GM10266 (cell line): Measurements from ENCODE around the gene SPACA7.

Experiments used
- DNase-seq: peaks from one replicate; pipeline ENCODE4 v3.0.0; 2012; ENCODE audit errors: extremely low spot score
- TF ChIP-seq, protein P1 (sequence below): IDR thresholded peaks from 2 replicates; pipeline ENCODE4 v1.5.1; 2012; ENCODE audit warnings: mild to moderate bottlenecking, low read depth; ENCODE audit not compliant: control insufficient read depth, insufficient read depth; ENCODE audit errors: missing control alignments

SPACA7 gene

DNA sequence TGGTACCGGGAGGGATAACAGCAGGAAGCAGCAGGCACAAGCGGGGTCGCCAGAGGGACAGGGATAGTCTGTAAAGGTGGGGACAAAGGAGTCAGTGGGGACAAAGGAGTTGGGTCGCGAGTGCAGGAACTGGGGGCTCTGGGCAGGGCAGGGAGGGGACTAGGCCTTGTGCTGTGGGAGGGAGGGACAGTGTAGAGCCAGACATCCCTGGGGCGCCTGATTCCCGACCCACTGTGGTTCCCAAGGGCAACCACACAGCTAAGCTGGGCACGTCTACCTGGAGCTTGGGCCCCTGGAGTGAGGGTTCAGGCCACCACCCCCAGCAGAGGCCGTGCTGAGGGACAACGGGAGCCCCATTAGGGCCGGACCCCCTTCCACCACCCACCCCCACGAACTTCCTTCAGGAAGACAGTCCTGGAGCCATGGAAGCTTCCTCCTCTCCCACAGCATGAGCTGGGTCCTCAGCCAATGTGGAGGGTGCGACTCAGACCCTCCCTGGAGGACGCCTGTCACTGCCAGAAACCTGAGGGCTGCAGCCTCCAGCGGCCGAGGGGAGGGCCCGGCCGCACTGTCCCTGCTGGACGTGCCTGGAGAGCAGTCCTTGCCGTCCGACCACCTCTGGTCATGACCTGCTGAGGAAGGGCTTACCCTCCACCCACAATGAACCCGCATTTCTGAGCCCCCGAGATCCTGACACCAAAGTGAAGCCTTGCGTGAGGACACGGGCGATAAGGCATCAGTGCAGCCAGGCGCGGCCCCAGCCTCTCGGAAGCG, 77.9 kb downstream of the SPACA7 start:
- TF ChIP-seq, protein P1, sequence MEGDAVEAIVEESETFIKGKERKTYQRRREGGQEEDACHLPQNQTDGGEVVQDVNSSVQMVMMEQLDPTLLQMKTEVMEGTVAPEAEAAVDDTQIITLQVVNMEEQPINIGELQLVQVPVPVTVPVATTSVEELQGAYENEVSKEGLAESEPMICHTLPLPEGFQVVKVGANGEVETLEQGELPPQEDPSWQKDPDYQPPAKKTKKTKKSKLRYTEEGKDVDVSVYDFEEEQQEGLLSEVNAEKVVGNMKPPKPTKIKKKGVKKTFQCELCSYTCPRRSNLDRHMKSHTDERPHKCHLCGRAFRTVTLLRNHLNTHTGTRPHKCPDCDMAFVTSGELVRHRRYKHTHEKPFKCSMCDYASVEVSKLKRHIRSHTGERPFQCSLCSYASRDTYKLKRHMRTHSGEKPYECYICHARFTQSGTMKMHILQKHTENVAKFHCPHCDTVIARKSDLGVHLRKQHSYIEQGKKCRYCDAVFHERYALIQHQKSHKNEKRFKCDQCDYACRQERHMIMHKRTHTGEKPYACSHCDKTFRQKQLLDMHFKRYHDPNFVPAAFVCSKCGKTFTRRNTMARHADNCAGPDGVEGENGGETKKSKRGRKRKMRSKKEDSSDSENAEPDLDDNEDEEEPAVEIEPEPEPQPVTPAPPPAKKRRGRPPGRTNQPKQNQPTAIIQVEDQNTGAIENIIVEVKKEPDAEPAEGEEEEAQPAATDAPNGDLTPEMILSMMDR, result no peak
- no peak for DNase-seq

DNA sequence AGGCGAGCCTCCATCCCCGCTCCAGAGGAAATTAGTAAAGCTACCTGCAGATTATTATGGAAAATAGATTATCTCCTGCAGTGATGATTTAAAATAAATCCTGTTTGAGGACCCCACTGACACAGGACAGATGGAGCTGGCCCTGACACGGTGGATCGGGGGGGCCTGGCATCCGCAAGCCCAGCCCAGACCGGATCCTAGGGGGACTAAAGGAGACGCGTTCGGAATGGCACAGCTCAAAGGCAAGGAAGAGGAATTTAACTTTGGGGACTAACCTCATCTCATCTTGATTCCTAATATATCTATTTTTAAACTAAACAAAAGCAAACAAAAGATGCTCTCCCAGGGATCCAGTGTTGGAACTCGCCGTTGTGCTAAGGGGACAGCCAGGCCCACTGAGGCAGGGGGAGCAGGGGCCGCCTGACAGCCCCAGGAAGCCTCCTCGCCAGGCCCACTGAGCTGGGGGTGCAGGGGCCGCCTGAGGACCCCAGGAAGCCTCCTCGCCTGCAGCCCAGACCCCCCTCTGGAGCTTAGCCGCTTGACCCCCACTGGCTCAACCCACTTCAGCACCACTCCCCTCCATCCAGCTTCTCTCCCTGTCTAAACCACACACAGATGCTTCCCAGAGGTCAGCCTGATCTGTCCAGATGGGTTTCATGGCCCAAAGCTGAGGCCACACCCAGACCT, 78.6 kb downstream of the SPACA7 start:
- TF ChIP-seq, protein P1, result no peak
- DNase-seq, result no peak

DNA sequence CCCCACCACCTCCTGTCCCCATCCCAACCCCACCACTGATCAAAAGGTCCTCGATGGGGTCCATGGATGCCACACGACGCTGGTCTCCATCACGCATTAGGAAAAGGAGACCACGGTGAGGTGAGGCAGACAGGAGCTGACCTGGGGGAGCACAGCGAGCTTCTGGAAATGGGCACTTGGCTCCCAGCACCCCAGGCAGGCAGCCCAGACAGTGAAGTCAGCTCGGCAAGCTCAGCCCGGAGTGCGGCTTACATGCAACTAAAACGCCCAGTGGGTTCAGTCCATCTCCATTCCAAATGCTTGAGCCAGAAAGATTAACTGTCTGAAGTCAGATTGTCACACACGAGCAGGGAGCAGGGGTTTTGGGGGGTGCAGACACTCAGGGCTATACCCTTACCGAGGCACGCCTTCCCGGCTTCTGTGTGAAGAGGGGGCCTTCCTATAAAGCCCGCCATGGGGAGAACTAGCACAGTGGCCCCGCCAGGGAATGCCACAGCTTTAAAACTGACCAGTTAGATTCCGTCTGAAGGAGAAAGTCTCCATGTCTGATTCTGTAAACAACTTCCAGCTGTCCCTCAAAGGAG, 79.4 kb downstream of the SPACA7 start:
- TF ChIP-seq, protein P1, result no peak
- no peak for DNase-seq

DNA sequence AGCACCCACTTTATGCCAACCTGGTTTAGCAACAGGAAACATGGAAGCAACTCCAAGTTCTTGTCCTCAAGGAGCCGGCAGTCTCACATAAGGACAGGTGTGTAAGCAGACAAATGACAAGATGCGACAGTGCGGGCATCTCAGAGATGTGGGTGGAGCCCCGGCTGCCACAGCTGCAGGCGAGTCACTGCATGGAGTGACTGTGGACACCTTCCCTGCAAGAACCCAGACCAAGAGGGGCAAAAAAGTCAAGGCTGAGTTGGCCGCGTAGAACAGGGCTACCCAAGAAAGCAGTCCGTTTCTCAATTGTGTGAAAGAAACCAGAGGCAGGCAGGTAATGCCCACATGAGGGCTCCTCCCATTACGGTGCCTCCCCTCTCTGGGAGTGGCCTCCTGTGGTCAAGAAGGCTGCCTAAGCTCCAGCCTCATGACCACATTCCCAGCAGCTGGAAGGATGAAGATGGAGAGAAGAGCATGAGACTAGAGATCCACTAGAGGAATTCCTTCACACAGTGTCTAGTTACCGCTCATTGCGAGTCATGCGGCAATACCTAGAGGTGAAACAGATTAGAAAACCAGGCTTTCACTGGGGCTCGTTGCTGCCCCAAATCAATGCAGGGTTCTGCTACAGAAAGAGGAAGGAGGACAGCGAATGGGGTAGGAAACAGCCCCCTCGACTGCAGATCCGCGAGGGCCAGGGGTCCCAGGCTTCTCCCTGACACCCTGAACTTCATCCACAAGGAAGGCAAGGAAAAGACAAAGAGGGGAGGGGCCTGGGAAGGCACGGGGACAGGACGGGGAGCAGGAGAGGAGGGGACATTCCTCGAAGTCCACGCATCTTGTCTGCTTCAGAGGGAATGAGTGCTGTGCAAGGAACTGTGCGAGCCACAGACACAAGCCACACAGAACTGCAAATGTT, 80.2 kb downstream of the SPACA7 start:
- TF ChIP-seq, protein P1, result no peak
- DNase-seq, result no peak

DNA sequence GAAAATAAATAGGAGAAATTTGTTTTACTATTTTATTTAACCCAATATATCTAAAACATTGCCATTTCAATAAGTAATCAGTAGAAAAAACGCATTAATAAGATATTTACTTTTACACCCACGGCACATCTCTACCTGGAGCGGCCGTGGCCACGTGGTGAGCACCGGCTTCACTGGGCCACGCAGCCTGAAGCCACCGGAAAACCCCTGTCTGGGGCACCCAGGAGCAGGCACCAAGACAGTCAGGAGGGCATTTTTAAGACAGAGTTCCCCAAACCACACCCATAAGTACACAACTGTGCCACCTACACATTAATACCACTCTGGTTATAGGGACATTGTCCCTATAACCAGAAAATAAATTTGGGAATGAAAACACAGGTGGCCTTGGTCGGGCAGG, 80.9 kb downstream of the SPACA7 start:
- TF ChIP-seq, protein P1, result no peak
- DNase-seq, result no peak

DNA sequence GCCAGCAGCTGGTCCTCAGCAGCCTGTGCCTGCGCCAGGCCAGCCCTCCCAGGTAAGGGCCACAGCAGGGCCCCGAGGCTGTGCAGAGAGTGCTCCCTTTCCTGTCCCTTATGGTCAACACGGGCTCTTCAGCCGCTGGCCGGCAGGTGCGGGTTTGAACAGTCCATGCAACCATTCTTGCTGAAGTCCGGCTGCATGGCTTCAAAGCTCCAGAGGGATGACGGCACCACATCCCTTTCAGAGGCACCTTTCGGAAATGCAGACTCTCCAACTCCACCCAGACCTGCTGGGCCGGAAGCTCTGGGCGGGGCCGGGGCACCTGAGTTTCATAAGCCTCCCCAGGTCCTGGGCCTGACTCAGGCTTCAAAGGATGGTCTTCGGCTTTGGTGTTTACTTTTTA, 81.3 kb downstream of the SPACA7 start:
- TF ChIP-seq, protein P1, result no peak
- no peak for DNase-seq
